GM12874 (cell line): ENCODE data around the gene MED12L.

Experiments used
- CTCF ChIP-seq: IDR thresholded peaks from 2 replicates; pipeline ENCODE4 v1.5.1; 2011; ENCODE audit warnings: low read depth, mild to moderate bottlenecking, control low read depth, low read length, moderate library complexity; ENCODE audit not compliant: insufficient read depth

Gene MED12L

GRCh38 chr3:151264605-151265004, 179.1 kb downstream of the MED12L start:
- TF ChIP-seq CTCF, result no peak

- TF ChIP-seq CTCF, result no peak
These were observed 179.7 kb downstream of the MED12L start for GRCh38 chr3:151265166-151265565.

GRCh38 chr3:151265866-151266265, 180.4 kb downstream of the MED12L start:
- no peak for TF ChIP-seq CTCF

- TF ChIP-seq CTCF, result no peak
These were observed 181.6 kb downstream of the MED12L start for GRCh38 chr3:151267066-151267465.

GRCh38 chr3:151268267-151269235, 183.1 kb downstream of the MED12L start:
- TF ChIP-seq CTCF, result no peak

GRCh38 chr3:151269631-151270030, 184.2 kb downstream of the MED12L start:
- TF ChIP-seq CTCF, result no peak

- no peak for TF ChIP-seq CTCF
These were observed 189.6 kb downstream of the MED12L start for GRCh38 chr3:151275091-151275490.
